Activated CD8-positive, alpha-beta T cell treated with anti-CD3 and anti-CD28 coated beads for 36 hours (primary cell): ENCODE data around the gene ANAPC4. TPM values are rescaled to one million over a fixed set of nuclear protein-coding genes. Genes with fewer than 3 reads are reported as not detected.

Source experiments
- ATAC-seq: fragments of 200-7000 bp; cut with Tn5 transposase; one replicate; pipeline ENCODE4 v1.10.0; 2021; ENCODE audit warnings: mild to moderate bottlenecking, moderate library complexity
- CTCF ChIA-PET: fragments of 350-600 bp; sonication (Branson Sonifier 250); formaldehyde crosslinking; loops from one replicate; lab custom pipeline; 2021; ENCODE audit warnings: antibody characterized with exemption; lab: Charles Lee
- POLR2A ChIA-PET: fragments of 350-600 bp; sonication (Branson Sonifier 250); formaldehyde crosslinking; loops from one replicate; lab custom pipeline; 2021; ENCODE audit warnings: antibody characterized with exemption; lab: Charles Lee
- DNase-seq: peaks from one replicate; pipeline ENCODE4 v3.0.0-alpha.2; 2020
- H3K27ac Mint-ChIP-seq: one replicate; pipeline ENCODE4 v1.8.0; 2021; ENCODE audit warnings: mild to moderate bottlenecking, mixed read lengths
- H3K27me3 Mint-ChIP-seq: one replicate; pipeline ENCODE4 v1.8.0; 2021; ENCODE audit warnings: mixed read lengths
- H3K36me3 Mint-ChIP-seq: one replicate; pipeline ENCODE4 v1.8.0; 2021; ENCODE audit warnings: low read depth, mixed read lengths
- H3K4me1 Mint-ChIP-seq: one replicate; pipeline ENCODE4 v1.8.0; 2021; ENCODE audit warnings: low read depth, mixed read lengths
- H3K4me3 Mint-ChIP-seq: one replicate; pipeline ENCODE4 v1.8.0; 2021; ENCODE audit warnings: mild to moderate bottlenecking, moderate library complexity, mixed read lengths
- H3K9me3 Mint-ChIP-seq: one replicate; pipeline ENCODE4 v1.8.0; 2021; ENCODE audit warnings: mixed read lengths
- CTCF ChIP-seq: fragments of 200-600 bp; IDR thresholded peaks from one replicate; pipeline ENCODE4 v1.8.0; 2022; ENCODE audit warnings: antibody characterized with exemption, mild to moderate bottlenecking
- intact Hi-C: fragments of 100-400 bp; cut with micrococcal nuclease; formaldehyde crosslinking; loops from one replicate; pipeline ENCODE4 v1.10.0; 2022
- total RNA-seq, 2 experiments: library from RNA; stranded (reverse); gene quantifications; one replicate each; pipeline ENCODE4 v1.2.3, GENCODE V29; 2021

Gene ANAPC4
- total RNA-seq, 2 experiments from 2014 or later, result 29.2 to 31.4 TPM

DNA sequence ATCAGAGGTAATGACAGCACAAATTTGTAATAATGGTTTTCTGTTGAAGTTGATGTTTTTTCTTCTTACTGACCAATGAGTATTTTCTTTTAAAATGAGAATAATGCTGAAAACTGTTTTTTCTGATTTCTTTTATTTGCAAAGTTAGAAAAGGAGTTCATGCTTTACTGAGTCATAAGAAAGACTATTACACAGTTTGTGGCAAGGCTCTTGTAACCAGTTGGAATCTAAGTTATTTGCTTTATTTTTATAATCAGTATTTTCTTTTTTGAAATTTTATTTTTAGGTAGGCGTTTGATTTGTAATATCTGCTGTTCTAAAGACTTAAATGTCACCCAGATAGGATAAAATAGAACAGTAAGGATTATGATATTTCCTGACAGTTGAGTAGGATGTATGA is 25.5 kb downstream of the ANAPC4 start:
- TF ChIP-seq CTCF, result no peak
- Mint-ChIP-seq H3K9me3 (no peaks in the 10 kb centered on the region), H3K4me3 (no peak overlapping the region), H3K27ac (no peak overlapping the region), H3K4me1 (no peaks in the 10 kb centered on the region), H3K27me3 (no peaks in the 10 kb centered on the region), H3K36me3 (peaks cover 50% of the 10 kb centered on the region)
- DNase-seq (no peak), ATAC-seq (no peak)
- ChIA-PET CTCF (interaction anchor here (1.0 kb wide), 1 partner anchor 37 kb away, joined by 3 read pairs; no protein-coding TSS in a partner anchor), POLR2A (no interaction called here)
- intact Hi-C loops, result no loop called here

- Mint-ChIP-seq H3K9me3 (no peaks in the 10 kb centered on the region), H3K4me1 (no peaks in the 10 kb centered on the region), H3K27me3 (no peaks in the 10 kb centered on the region), H3K36me3 (peaks cover 45% of the 10 kb centered on the region), H3K4me3 (no peak overlapping the region), H3K27ac (no peak overlapping the region)
- DNase-seq, result no peak
- no peak for ATAC-seq
- ChIA-PET POLR2A (no interaction called here), CTCF (no interaction called here)
- intact Hi-C loops, result no loop called here
- TF ChIP-seq CTCF, result no peak
Observed at GRCh38 chr4:25403699-25404098, 26.6 kb downstream of the ANAPC4 start.

- Mint-ChIP-seq H3K27me3 (no peaks in the 10 kb centered on the region), H3K4me1 (no peaks in the 10 kb centered on the region), H3K4me3 (no peak overlapping the region), H3K9me3 (no peaks in the 10 kb centered on the region), H3K27ac (no peak overlapping the region), H3K36me3 (peaks cover 41% of the 10 kb centered on the region)
- TF ChIP-seq CTCF, result no peak
- no peak for ATAC-seq
- intact Hi-C loops, result no loop called here
- DNase-seq, result no peak
- ChIA-PET CTCF (no interaction called here), POLR2A (no interaction called here)
Observed at GRCh38 chr4:25405453-25405852, 28.4 kb downstream of the ANAPC4 start.

DNA sequence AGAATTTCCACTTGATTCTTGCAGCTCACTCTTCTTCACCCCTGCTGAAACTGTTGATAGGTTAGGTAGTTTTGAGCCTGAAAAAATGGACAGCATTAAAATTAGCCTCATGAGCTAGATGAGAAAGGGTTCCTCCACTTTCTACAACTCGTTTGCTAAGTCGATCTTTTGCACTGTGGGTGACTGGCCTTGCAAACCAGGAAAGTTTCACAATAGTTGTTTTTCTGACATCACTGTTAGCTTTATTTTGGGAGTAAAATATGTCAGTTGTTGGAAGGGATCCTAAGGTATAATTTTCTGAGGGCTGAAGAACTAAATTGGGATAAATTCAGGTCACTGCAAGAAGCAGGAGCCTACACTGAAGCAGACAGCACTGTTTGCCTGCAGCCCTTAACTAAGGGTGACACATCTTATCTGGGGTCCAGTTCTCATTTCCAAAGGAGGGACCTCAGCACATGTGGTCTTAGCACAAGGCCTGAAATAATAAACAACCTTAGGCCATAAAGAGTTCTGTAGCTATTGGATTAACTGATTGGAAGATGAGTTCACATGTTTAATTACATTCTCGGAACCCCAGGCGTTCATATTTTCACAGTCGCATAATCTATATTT is 29.1 kb downstream of the ANAPC4 start:
- CTCF ChIA-PET, result interaction anchor here (0.8 kb wide), 1 partner anchor 34 kb away, joined by 3 read pairs; no protein-coding TSS in a partner anchor
- no peak for ATAC-seq
- Mint-ChIP-seq H3K36me3 (peaks cover 44% of the 10 kb centered on the region), H3K27me3 (no peaks in the 10 kb centered on the region), H3K4me3 (no peak overlapping the region), H3K27ac (no peak overlapping the region), H3K4me1 (no peaks in the 10 kb centered on the region), H3K9me3 (no peaks in the 10 kb centered on the region)
- POLR2A ChIA-PET, result no interaction called here
- no peak for TF ChIP-seq CTCF
- DNase-seq, result no peak
- intact Hi-C loops, result no loop called here

GRCh38 chr4:25410820-25411529 is 33.9 kb downstream of the ANAPC4 start:
- CTCF ChIA-PET, result no interaction called here
- no peak for TF ChIP-seq CTCF
- DNase-seq (no peak), ATAC-seq (no peak)
- Mint-ChIP-seq H3K4me1 (no peaks in the 10 kb centered on the region), H3K9me3 (no peaks in the 10 kb centered on the region), H3K27me3 (no peaks in the 10 kb centered on the region), H3K27ac (no peak overlapping the region), H3K4me3 (no peak overlapping the region), H3K36me3 (peaks cover 45% of the 10 kb centered on the region)
- POLR2A ChIA-PET, result no interaction called here
- intact Hi-C loops, result no loop called here
